ENCODE results near the gene CD22.

DNA sequence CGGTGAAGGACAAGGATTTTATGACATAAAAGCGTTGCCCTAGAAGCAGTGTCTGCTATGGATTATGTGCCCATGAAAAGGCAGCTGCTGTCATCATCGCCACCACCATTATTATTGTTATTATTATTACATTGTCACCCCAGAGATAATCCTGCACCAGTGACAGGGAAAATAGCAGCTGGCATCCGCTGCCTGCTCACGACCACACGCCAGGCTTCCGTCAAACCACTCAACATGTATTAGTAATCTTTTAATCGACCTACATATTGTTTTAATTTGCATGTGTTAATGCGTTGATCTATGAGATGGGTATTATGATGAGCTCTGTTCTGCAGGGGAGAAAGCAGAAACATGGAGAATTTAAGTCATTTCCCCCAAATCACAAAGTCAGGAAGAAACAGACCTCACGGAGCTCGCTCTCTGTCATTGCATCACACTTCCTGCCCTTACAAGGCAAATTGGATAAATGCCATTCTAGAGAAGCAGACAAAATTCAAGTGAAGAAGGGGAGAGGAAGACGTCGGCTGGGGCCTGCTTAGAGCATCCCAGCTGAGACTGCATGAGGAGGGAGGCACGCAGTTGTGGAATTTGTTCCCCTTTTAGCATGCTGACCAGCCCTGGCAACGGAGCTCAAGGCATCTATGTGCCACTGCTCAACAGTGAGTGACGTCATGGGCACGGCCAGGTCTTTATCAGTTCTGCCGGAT lies 29.0 kb downstream of the CD22 start, which contains the start of gene FFAR3:
- TF ChIP-seq CTCF (IDR thresholded peaks at IDR 0.05) (no peak), POLR2A (IDR thresholded peaks at IDR 0.05) (no peak)
